DOHH2 (cell line): ENCODE data around the gene CCDC154.

Source experiments
- H3F3A ChIP-seq: fragments of 200-600 bp; sonication (generic), shearing (Covaris generic); 2 replicates; pipeline ENCODE4 v1.6.0; 2016; ENCODE audit warnings: antibody characterized with exemption, mild to moderate bottlenecking; ENCODE audit not compliant: control insufficient read depth, insufficient read depth
- H3K27ac ChIP-seq: fragments of 200-600 bp; sonication (generic); 2 replicates; pipeline ENCODE4 v1.5.1; 2014; ENCODE audit warnings: low read depth, mild to moderate bottlenecking, low read length, moderate library complexity
- H3K27me3 ChIP-seq: fragments of 200-600 bp; sonication (generic); 2 replicates; pipeline ENCODE4 v1.6.1; 2014; ENCODE audit warnings: mild to moderate bottlenecking, low read length, mixed read lengths; ENCODE audit not compliant: control insufficient read depth
- H3K36me3 ChIP-seq: fragments of 200-600 bp; sonication (generic); 2 replicates; pipeline ENCODE4 v1.6.1; 2014; ENCODE audit warnings: mild to moderate bottlenecking, low read length, moderate library complexity, mixed read lengths; ENCODE audit not compliant: control insufficient read depth
- H3K4me1 ChIP-seq: fragments of 200-600 bp; sonication (generic); 2 replicates; pipeline ENCODE4 v1.6.1; 2014; ENCODE audit warnings: mild to moderate bottlenecking, low read length, mixed read lengths; ENCODE audit not compliant: control insufficient read depth
- H3K4me2 ChIP-seq: fragments of 200-600 bp; sonication (generic); 2 replicates; pipeline ENCODE4 v1.6.0; 2014; ENCODE audit warnings: mild to moderate bottlenecking, low read length, moderate library complexity
- H3K4me3 ChIP-seq: fragments of 200-600 bp; sonication (generic); 2 replicates; pipeline ENCODE4 v1.5.1; 2014; ENCODE audit warnings: mild to moderate bottlenecking, low read length, mixed read lengths
- H3K79me2 ChIP-seq: fragments of 200-600 bp; sonication (generic); 2 replicates; pipeline ENCODE4 v1.6.1; 2014; ENCODE audit warnings: mild to moderate bottlenecking, low read length, mixed read lengths; ENCODE audit not compliant: control insufficient read depth
- H3K9me2 ChIP-seq: fragments of 200-600 bp; sonication (generic); replicated peaks from 2 replicates; pipeline ENCODE4 v1.6.1; 2014; ENCODE audit warnings: mild to moderate bottlenecking, low read length, mixed read lengths; ENCODE audit not compliant: control insufficient read depth
- H3K9me3 ChIP-seq: fragments of 200-600 bp; sonication (generic); 2 replicates; pipeline ENCODE4 v1.6.1; 2014; ENCODE audit warnings: antibody characterized with exemption, low read length, mixed read lengths; ENCODE audit not compliant: control insufficient read depth, insufficient read depth
- H4K20me1 ChIP-seq: fragments of 200-600 bp; sonication (generic); 2 replicates; pipeline ENCODE4 v1.6.0; 2014; ENCODE audit warnings: low read depth, mild to moderate bottlenecking, antibody characterized with exemption, low read length, moderate library complexity; ENCODE audit not compliant: control insufficient read depth, insufficient read depth
- EZH2phosphoT487 ChIP-seq: fragments of 200-600 bp; sonication (generic); IDR thresholded peaks from 2 replicates; pipeline ENCODE4 v1.6.1; 2017; ENCODE audit warnings: borderline replicate concordance, mild to moderate bottlenecking, antibody characterized with exemption, low read length, moderate library complexity, mixed read lengths
- TF ChIP-seq, protein P1 (sequence below): fragments of 200-600 bp; sonication (generic); IDR thresholded peaks from one replicate; pipeline ENCODE4 v1.5.1; 2014; ENCODE audit warnings: antibody characterized with exemption, mild to moderate bottlenecking, low read depth, low read length; ENCODE audit not compliant: poor library complexity, severe bottlenecking

CCDC154 gene

DNA sequence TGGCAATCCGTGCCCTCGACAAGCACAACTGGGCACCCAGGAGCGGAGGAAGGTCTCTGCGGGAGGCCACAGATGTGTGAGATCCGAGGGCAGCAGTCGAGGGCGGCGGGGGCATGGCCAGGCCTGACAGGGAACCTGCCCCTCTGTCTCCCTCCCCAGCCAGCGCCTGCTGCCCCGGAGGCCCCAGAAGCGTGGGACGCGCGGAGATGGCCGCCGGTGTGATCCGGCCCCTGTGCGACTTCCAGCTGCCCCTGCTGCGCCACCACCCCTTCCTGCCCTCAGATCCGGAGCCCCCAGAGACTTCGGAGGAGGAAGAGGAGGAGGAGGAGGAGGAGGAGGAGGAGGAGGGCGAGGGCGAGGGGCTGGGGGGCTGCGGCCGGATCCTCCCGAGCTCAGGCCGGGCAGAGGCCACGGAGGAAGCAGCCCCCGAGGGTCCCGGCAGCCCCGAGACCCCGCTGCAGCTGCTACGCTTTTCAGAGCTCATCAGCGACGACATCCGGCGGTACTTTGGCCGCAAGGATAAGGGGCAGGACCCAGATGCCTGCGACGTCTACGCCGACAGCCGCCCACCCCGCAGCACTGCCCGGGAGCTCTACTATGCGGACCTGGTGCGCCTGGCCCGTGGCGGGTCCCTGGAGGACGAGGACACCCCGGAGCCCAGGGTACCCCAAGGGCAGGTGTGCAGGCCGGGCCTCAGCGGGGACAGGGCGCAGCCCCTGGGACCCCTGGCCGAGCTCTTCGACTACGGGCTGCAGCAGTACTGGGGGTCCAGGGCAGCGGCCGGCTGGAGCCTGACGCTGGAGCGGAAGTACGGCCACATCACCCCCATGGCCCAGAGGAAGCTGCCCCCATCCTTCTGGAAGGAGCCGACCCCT is 11.7 kb downstream of the CCDC154 start:
- H3K4me3 ChIP-seq: no peak overlapping the region

DNA sequence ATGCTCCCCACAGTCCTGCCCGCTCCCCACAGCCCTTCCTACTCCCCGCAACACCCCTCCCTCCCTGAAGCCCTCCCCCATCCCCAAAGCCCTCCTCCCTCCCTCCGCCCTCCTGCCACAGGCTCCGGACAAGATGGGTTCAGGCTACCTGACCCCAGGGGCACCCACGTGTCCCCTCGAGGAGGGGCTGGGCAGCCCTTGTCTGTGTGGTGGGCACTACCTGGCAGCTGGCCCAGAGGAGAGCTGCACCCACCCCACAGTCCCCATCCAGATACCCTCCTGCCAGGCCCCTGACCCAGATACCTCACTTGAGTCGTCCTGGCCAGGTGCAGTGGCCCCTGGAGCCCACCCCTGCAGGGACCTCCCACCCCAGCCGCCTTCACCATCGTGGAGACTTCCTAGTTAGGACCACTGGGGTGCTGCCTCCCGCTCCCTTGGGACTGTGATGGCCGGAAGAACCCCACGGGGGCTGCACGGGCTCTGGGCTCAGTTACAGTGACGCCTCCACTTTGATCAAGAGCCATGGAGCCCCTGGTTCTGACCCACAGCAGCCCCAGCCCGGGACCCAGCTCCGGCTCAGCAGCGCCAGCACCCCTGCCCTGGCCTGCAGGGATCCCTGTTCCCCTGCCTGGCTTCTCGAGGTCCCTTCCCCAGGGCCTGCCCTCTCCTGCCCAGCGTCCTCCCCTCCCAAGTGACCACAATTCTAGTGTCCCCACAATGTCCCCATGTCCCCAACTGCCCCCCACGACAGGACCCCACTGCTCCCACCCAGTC is 12.7 kb downstream of the CCDC154 start:
- H4K20me1 ChIP-seq: no peaks in the 10 kb centered on the region
- no peak overlapping the region for H3K4me3 ChIP-seq
- no peaks in the 10 kb centered on the region for H3F3A ChIP-seq
- TF ChIP-seq, protein P1, sequence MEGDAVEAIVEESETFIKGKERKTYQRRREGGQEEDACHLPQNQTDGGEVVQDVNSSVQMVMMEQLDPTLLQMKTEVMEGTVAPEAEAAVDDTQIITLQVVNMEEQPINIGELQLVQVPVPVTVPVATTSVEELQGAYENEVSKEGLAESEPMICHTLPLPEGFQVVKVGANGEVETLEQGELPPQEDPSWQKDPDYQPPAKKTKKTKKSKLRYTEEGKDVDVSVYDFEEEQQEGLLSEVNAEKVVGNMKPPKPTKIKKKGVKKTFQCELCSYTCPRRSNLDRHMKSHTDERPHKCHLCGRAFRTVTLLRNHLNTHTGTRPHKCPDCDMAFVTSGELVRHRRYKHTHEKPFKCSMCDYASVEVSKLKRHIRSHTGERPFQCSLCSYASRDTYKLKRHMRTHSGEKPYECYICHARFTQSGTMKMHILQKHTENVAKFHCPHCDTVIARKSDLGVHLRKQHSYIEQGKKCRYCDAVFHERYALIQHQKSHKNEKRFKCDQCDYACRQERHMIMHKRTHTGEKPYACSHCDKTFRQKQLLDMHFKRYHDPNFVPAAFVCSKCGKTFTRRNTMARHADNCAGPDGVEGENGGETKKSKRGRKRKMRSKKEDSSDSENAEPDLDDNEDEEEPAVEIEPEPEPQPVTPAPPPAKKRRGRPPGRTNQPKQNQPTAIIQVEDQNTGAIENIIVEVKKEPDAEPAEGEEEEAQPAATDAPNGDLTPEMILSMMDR: no peak
- TF ChIP-seq EZH2phosphoT487: no peak
- H3K9me3 ChIP-seq: no peaks in the 10 kb centered on the region
- H3K9me2 ChIP-seq: no peaks in the 10 kb centered on the region
- no peaks in the 10 kb centered on the region for H3K36me3 ChIP-seq
- peaks cover 17% of the 10 kb centered on the region for H3K4me1 ChIP-seq
- no peak overlapping the region for H3K27ac ChIP-seq
- no peak overlapping the region for H3K4me2 ChIP-seq
- H3K27me3 ChIP-seq: no peaks in the 10 kb centered on the region
- no peaks in the 10 kb centered on the region for H3K79me2 ChIP-seq

More for the DNA sequence above, 11.7 kb downstream of the CCDC154 start:
- H3K4me1 ChIP-seq: peaks cover 17% of the 10 kb centered on the region
- no peaks in the 10 kb centered on the region for H3K79me2 ChIP-seq
- no peak overlapping the region for H3K27ac ChIP-seq
- H3F3A ChIP-seq: no peaks in the 10 kb centered on the region
- no peaks in the 10 kb centered on the region for H3K9me2 ChIP-seq
- H3K27me3 ChIP-seq: no peaks in the 10 kb centered on the region
- no peaks in the 10 kb centered on the region for H3K36me3 ChIP-seq
- TF ChIP-seq, protein P1: no peak
- no peak for TF ChIP-seq EZH2phosphoT487
- no peak overlapping the region for H3K4me2 ChIP-seq
- no peaks in the 10 kb centered on the region for H4K20me1 ChIP-seq
- H3K9me3 ChIP-seq: no peaks in the 10 kb centered on the region

DNA sequence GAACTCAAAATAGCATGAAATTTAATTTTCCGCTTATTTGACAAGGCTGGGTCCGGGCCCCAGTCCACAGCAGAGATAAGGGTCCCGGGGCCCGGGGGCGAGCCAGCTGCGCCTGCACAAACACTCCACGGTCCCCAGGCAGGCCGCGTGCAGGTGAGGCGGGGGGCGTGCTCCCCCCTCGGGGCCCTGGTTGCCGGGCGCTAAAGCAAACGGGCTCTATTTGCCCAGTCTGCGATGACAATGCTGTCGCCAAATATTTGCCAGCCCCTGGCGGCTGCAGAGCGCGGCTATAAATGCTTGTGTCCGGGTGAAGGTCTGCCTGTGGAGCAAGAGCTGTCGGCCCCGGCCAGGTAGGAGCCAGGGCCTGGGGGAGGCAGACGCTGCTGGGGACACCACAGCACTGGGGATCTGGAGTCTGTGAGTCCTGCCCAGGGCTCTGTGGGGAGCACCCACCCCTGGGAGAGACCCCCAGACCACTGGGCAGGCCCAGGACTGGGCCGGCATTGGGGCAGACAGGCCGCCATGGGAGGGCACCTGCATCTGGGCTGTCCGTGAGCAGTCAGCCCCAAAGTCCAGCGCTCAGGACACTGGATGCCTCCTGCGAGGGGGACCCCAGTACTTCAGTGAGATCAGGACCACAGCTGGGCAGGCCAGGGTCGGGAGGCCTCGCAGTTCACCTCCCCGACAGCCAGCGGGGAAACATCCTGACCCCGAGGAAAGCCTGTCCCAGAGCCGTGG is 13.4 kb downstream of the CCDC154 start, which contains the start of gene PERCC1:
PERCC1 (plus strand) TSS at position 320 of the 738 bp plus-strand sequence. CDS start 1,516 bp downstream, outside the sequence.
- Histone ChIP-seq H3K4me3 (no peak within 1 kb of the TSS), H3K4me1 (peaks cover 17% of the 10 kb centered on the region), H3K9me3 (no peaks in the 10 kb centered on the region), H3K27ac (no peak within 1 kb of the TSS), H3K4me2 (no peak within 1 kb of the TSS), H3K27me3 (no peaks in the 10 kb centered on the region), H3K36me3 (no peaks in the 10 kb centered on the region), H3K9me2 (no peaks in the 10 kb centered on the region), H3K79me2 (no peaks in the 10 kb centered on the region), H3F3A (no peaks in the 10 kb centered on the region), H4K20me1 (no peaks in the 10 kb centered on the region)
- no peak for TF ChIP-seq EZH2phosphoT487
- TF ChIP-seq, protein P1: no peak
